ENCODE results near the gene MYBBP1A.

Gene MYBBP1A

DNA sequence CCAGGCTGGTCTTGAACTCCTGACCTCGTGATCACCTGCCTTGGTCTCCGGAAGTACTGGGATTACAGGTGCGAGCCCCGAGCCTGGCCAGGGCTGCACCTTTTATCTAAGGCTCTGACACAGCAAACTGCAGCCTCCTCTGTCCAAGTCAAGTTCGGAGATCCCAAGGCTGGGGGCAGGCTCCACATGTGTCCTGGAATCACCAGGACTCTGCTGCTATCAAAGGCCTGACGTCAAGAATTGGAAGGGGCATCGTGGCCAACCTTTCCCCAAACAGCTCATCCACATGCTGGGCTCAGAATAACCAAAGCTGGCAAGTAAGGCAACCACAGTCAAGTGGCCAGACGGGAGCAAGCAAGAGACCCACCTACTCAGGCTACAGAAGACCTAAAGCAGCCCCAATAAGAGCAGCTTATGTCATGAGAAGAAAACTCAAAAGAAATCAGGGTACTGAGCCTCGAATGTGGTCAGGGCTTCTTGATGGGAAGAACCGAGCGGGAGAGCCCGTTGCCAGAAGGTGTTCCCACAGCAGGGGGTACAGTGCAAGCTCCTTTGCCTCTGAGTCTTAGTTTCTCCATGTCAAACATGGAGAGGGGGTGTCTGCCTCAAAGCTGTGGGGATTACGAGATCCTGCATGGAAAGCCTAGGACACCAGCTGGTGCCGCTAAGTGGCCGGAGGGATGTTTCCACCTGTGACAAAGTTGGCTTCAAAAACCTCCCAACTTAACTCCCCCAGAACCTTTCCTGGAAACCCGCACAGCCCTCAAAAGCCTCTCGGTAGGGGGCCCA lies 7.9 kb downstream of the MYBBP1A start:
- DNase-seq, result no peak

- DNase-seq, result no peak
Observed at GRCh38 chr17:4545217-4545951, 9.8 kb downstream of the MYBBP1A start.

DNA sequence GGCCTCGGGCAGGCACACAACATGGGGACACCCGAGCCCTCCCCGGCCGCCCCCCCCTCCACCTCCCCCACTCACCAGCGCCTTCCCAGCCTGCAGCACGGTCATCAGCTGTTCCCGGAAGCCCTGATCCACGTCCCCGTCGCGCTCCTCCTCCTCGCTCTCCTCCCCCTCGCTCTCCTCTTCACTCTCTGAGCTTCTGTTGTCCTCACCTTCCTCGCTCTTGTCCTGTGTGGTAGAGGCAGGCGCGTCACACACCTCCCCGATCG lies 10.3 kb downstream of the MYBBP1A start:
- DNase-seq, result no peak

- DNase-seq, result no peak
Observed at GRCh38 chr17:4544135-4544950, 10.8 kb downstream of the MYBBP1A start.

GRCh38 chr17:4543557-4544026 lies 11.6 kb downstream of the MYBBP1A start:
- DNase-seq, result no peak

- DNase-seq, result no peak
Observed at GRCh38 chr17:4542726-4543191, 12.4 kb downstream of the MYBBP1A start.

DNA sequence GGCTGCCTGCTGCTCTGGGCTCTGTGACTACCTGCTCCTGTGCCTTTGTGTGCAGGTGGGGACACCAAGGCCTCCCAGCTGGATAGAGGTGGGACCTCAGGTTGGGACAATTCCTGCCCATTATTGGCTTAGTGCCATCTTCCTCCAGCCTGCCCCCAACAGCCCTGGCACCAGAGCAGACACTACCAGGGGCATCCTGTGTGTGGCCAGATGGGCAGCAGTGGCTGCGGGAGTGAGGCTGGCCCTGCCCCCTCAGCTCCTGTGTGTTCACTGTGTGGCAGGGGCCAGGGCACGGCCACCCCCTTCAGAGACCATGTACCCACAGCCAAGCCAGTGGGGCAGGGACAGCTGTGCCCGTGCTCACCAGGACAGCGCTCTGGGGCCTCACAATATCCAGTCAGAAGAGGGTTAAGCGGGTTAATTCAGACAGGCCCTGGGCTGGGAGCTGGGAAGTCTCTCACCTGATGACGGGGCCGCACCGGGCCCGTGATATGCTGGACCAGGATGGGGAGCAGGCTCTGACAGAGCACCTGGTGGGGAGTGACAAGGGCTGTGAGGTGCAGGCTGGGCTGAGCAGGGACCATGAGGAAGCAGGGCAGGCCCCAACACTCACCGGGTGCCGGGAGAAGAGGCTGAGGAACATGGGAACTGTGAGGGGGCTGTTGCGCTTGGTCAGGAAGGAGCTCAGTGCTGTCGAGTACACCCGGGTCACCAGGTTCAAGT lies 13.0 kb downstream of the MYBBP1A start:
- DNase-seq, result no peak

DNA sequence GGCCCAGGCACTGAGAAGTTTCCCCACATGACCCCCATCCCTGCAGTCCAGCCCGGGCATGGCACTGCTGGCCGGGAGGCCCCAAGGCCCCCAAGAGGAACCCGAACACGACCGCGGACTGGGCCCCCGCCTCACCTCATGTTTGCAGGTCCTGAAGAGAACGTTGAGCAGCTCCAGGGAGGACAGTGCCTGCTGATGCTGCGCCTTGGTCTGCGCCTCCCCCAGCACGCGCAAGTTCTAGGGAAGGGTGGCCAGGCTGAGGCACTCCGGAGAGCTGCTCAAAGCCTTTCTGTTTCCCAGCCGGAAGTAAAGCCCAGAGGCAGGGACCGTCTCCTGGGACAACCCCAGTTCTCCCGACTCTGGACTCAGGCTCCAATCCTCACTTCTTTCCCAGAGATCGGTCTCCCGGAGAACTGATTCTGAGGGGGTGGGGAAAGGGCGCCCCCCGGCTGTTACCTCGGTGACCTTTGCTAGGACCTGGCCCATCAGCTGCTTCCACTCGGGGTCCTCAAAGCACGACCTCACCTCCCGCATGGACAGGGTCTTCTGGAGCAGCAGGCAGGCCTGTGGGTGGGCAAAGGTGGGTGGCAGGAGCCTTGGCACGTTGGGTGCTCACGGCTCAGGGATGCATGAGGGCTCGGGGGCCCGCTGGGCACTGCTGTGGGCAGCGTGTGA lies 13.7 kb downstream of the MYBBP1A start:
- DNase-seq, result no peak

GRCh38 chr17:4540687-4541327 lies 14.4 kb downstream of the MYBBP1A start:
- no peak for DNase-seq

- no peak for DNase-seq
Observed at GRCh38 chr17:4540224-4540651, 14.9 kb downstream of the MYBBP1A start.

- DNase-seq, result no peak
Observed at GRCh38 chr17:4539576-4540223, 15.5 kb downstream of the MYBBP1A start.

- DNase-seq, result no peak
Observed at GRCh38 chr17:4539025-4539424, 16.2 kb downstream of the MYBBP1A start.

GRCh38 chr17:4538236-4539002 lies 16.8 kb downstream of the MYBBP1A start:
- no peak for DNase-seq

GRCh38 chr17:4537451-4538235 lies 17.5 kb downstream of the MYBBP1A start:
- DNase-seq, result no peak

DNA sequence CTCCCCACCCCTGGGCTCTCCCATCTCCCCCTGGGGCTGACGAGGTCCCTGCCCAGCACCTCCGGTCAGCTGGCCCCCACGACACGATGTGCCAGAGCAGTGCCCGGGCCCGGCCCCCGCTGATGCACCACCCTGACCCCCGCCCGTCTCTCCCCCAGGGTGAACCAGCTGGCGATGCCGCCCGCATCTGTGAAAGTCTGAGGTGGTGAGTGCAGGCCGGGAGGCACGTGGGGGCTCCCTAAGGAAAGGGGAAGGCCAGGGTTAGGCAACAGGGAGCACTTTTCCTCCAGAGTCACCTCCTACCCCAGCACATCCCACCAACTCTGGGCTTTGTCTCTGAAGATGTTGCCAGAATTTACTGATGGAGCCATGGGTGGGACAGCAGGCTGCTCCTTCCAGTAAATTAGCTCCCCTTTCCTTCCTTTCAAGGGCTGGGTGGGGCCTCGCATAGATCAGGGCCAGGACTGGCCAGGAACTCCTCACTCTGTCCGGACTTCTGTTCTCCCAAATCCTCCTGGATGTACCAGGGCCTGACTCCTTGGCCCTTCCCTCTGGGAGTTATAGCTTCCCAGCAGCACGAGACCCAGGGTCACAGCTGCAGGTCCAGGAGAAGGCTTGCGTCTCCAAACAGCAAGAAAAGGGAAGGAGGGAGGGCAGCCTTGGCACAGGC lies 18.3 kb downstream of the MYBBP1A start:
- DNase-seq, result no peak

- DNase-seq, result no peak
Observed at GRCh38 chr17:4536259-4536741, 18.9 kb downstream of the MYBBP1A start.

- no peak for DNase-seq
Observed at GRCh38 chr17:4535667-4536258, 19.4 kb downstream of the MYBBP1A start.
